ENCODE data around the gene UBE2L3. TPM values are rescaled to one million over a fixed set of nuclear protein-coding genes. Genes with fewer than 3 reads are reported as not detected.

UBE2L3 gene
- polyA plus RNA-seq, 1 donor (not counting 4 experiments of a cell fraction or from before 2014, with no cell fraction given): 80.8 TPM

- H3K9me3 ChIP-seq (ENCODE audit: control insufficient read depth, low read depth, low read length): no peaks in the 10 kb centered on the region
- peak overlapping the region; percentile 86 for H3K9ac ChIP-seq (ENCODE audit: control insufficient read depth, extremely low read depth, insufficient read depth, low read length)
- peaks cover 17% of the 10 kb centered on the region for H3K79me2 ChIP-seq (ENCODE audit: control insufficient read depth, insufficient read depth, low read length)
- peak overlapping the region; percentile 70 to 87 (median 80) for H3K4me3 ChIP-seq (ENCODE audit: control insufficient read depth in 2 of 3, extremely low read depth in 1 of 3, insufficient read depth in 2 of 3, low read depth in 1 of 3, low read length in 3 of 3)
- H3K4me1 ChIP-seq (ENCODE audit: control insufficient read depth, extremely low read depth, insufficient read depth, low read length): peaks cover 6% of the 10 kb centered on the region
- DNase-seq (ENCODE audit: low read depth, low spot score): no peak
- no peak for FAIRE-seq
- H3K27ac ChIP-seq (ENCODE audit: control insufficient read depth, insufficient read depth, low read length): peak overlapping the region; percentile 78
- H3K9me1 ChIP-seq (ENCODE audit: control insufficient read depth, extremely low read depth, insufficient read depth, low read length): no peaks in the 10 kb centered on the region
- H3K36me3 ChIP-seq (ENCODE audit: control insufficient read depth in 2 of 2, extremely low read depth in 1 of 2, insufficient read depth in 2 of 2, low read length in 2 of 2): peaks cover 0 to 4% of the 10 kb centered on the region in 2 experiments
- peaks cover 8% of the 10 kb centered on the region for H3K27me3 ChIP-seq (ENCODE audit: control insufficient read depth, extremely low read depth, insufficient read depth, low read length)
- H3K4me2 ChIP-seq (ENCODE audit: control insufficient read depth, extremely low read depth, insufficient read depth, low read depth, low read length): peak overlapping the region; percentile 86
- no peaks in the 10 kb centered on the region for H4K20me1 ChIP-seq (ENCODE audit: control insufficient read depth, extremely low read depth, insufficient read depth, low read length)
- TF ChIP-seq EZH2 (IDR thresholded peaks at IDR 0.05; ENCODE audit: low read length) (no peak), CTCF (optimal IDR thresholded peaks at IDR 0.05 in 1 of 3, IDR thresholded peaks at IDR 0.05 in 1 of 3, conservative IDR thresholded peaks at IDR 0.05 in 1 of 3; ENCODE audit: extremely low read depth in 1 of 3, insufficient read depth in 2 of 3, low read length in 3 of 3) (no peak)
- H2AFZ ChIP-seq (ENCODE audit: control insufficient read depth, low read length): peak overlapping the region; percentile 98
- dilution Hi-C loops (cut with MboI; ENCODE audit: extremely low pct_ligation_motif_present, low sequenced_read_pairs): no loop called here
Observed at GRCh38 chr22:21665047-21665851, 97.7 kb downstream of the UBE2L3 start.

DNA sequence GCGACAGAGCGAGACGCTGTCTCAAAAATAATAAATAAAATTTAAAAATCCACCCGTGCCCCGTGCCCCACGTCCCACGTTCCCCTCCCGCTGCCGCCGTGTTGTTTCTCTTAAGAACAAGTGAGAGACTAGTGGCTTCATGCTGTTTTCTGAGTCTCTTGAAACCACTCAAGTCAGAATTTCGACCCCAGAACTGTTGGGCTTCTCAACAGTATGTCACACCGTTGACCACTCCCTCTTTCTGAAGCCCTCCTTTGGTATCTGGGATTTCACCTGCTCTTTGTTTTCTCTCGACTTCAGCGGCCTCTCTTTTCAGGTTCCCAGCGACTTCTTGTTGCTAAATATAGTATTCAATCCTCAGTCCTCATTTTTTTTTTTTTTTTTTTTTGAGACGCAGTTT, 99.3 kb downstream of the UBE2L3 start:
- no peaks in the 10 kb centered on the region for H3K27me3 ChIP-seq (ENCODE audit: control insufficient read depth, extremely low read depth, insufficient read depth, low read length)
- H2AFZ ChIP-seq (ENCODE audit: control insufficient read depth, low read length): no peak overlapping the region
- H4K20me1 ChIP-seq (ENCODE audit: control insufficient read depth, extremely low read depth, insufficient read depth, low read length): no peaks in the 10 kb centered on the region
- H3K4me1 ChIP-seq (ENCODE audit: control insufficient read depth, extremely low read depth, insufficient read depth, low read length): peaks cover 6% of the 10 kb centered on the region
- H3K36me3 ChIP-seq (ENCODE audit: control insufficient read depth in 2 of 2, extremely low read depth in 1 of 2, insufficient read depth in 2 of 2, low read length in 2 of 2): peaks cover 10 to 11% of the 10 kb centered on the region in 2 experiments
- peak overlapping the region; percentile 70 to 87 (median 80) for H3K4me3 ChIP-seq (ENCODE audit: control insufficient read depth in 2 of 3, extremely low read depth in 1 of 3, insufficient read depth in 2 of 3, low read depth in 1 of 3, low read length in 3 of 3)
- H3K4me2 ChIP-seq (ENCODE audit: control insufficient read depth, extremely low read depth, insufficient read depth, low read depth, low read length): peak overlapping the region; percentile 86
- TF ChIP-seq EZH2 (IDR thresholded peaks at IDR 0.05; ENCODE audit: low read length) (no peak), CTCF (optimal IDR thresholded peaks at IDR 0.05 in 1 of 3, IDR thresholded peaks at IDR 0.05 in 1 of 3, conservative IDR thresholded peaks at IDR 0.05 in 1 of 3; ENCODE audit: extremely low read depth in 1 of 3, insufficient read depth in 2 of 3, low read length in 3 of 3) (no peak)
- no peak overlapping the region for H3K27ac ChIP-seq (ENCODE audit: control insufficient read depth, insufficient read depth, low read length)
- H3K9ac ChIP-seq (ENCODE audit: control insufficient read depth, extremely low read depth, insufficient read depth, low read length): peak overlapping the region; percentile 86
- no peaks in the 10 kb centered on the region for H3K9me3 ChIP-seq (ENCODE audit: control insufficient read depth, low read depth, low read length)
- DNase-seq (ENCODE audit: low read depth, low spot score) (no peak), FAIRE-seq (peak; percentile 46)
- H3K79me2 ChIP-seq (ENCODE audit: control insufficient read depth, insufficient read depth, low read length): peaks cover 17% of the 10 kb centered on the region
- dilution Hi-C loops (cut with MboI; ENCODE audit: extremely low pct_ligation_motif_present, low sequenced_read_pairs): no loop called here
- no peaks in the 10 kb centered on the region for H3K9me1 ChIP-seq (ENCODE audit: control insufficient read depth, extremely low read depth, insufficient read depth, low read length)
